Chondrocyte (in vitro differentiated cells): ENCODE measurements around the gene SLCO4A1. TPM values are rescaled to one million over a fixed set of nuclear protein-coding genes. Genes with fewer than 3 reads are reported as not detected.

Experiments
- DNase-seq: peaks from one replicate; pipeline ENCODE4 v3.0.0; 2021; ENCODE audit warnings: mixed read lengths, low spot score
- H3K27ac Mint-ChIP-seq: one replicate; pipeline ENCODE4 v1.8.0; 2021; ENCODE audit warnings: mild to moderate bottlenecking, moderate library complexity, mixed read lengths; ENCODE audit not compliant: unreplicated experiment
- H3K27me3 Mint-ChIP-seq: 2 replicates; pipeline ENCODE4 v1.8.0; 2021; ENCODE audit warnings: low read depth, mixed read lengths
- H3K36me3 Mint-ChIP-seq: 2 replicates; pipeline ENCODE4 v1.8.0; 2021; ENCODE audit warnings: low read depth, mixed read lengths
- H3K4me1 Mint-ChIP-seq: 2 replicates; pipeline ENCODE4 v1.8.0; 2021; ENCODE audit warnings: low read depth, mild to moderate bottlenecking, mixed read lengths
- H3K4me3 Mint-ChIP-seq: one replicate; pipeline ENCODE4 v1.8.0; 2021; ENCODE audit warnings: mild to moderate bottlenecking, moderate library complexity, mixed read lengths; ENCODE audit not compliant: unreplicated experiment
- H3K9me3 Mint-ChIP-seq: 2 replicates; pipeline ENCODE4 v1.8.0; 2021; ENCODE audit warnings: low read depth, mixed read lengths
- CTCF ChIP-seq: fragments of 200-600 bp; sonication (generic); IDR thresholded peaks from 2 replicates; pipeline ENCODE4 v1.5.0; 2021; ENCODE audit warnings: antibody characterized with exemption, mild to moderate bottlenecking, moderate library complexity
- total RNA-seq: library from RNA; stranded (reverse); gene quantifications from 3 replicates; pipeline ENCODE4 v1.2.1, GENCODE V29; 2021

SLCO4A1 gene
- total RNA-seq, 1 donor from 2014 or later = not detected

DNA sequence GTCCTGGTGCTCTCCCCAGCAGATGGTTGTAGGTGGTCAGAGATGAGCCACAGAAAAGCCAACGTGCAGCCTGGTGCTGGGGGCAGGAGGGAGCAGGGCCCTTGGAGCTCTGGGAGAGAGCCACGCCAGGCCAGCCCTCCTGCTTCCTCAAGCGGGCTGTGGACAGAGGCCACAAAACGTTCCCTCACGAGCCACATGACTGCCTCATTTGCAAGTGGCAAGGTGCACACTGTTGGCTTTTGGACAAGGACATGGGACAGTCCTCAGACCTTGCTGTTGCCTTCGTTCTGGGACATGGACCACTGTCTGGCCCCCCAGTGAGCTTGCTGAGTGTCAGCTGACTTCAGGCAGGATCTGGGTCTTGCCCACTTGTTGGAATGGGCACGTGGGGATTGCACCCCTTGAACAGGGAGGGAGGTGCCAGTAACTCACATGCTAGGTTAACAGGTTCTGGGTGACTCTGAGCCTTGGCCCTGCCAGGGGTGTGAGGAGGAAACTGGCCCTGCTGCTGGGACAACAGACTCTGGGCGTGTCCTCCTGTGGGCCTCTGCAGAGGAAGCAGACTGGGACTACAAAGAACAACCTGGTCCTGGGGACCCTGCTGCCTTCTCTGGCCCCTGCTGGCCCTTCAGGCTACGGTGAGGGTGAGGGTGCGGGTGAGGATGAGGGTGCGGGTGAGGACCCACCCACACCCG, 2.6 kb downstream of the SLCO4A1 start:
- Mint-ChIP-seq H3K36me3 (no peaks in the 10 kb centered on the region), H3K9me3 (no peaks in the 10 kb centered on the region), H3K27me3 (peaks cover 25% of the 10 kb centered on the region), H3K4me3 (no peak overlapping the region), H3K27ac (no peak overlapping the region), H3K4me1 (no peaks in the 10 kb centered on the region)
- no peak for TF ChIP-seq CTCF
- no peak for DNase-seq

DNA sequence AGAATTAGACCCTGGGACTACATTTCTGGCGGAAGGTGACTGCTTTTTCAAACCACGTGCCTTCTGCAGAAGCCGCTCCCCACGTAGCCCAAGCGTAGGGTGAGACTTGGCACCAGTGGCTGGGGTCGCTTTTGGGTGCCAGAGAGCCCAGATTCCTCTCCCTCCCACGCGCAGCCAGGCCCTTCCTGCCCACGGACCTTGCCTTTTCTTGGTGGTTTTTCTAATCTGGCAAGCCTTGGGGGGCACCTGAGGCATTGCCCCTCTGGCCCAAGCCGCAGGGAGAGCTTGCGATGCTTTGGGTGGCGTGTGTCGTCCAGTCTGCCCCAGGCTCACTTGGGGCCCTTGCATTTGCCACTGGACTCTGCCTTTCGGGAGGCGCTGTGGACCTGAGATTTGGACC, 3.3 kb downstream of the SLCO4A1 start:
- Mint-ChIP-seq H3K4me1 (no peaks in the 10 kb centered on the region), H3K9me3 (no peaks in the 10 kb centered on the region), H3K27ac (no peak overlapping the region), H3K27me3 (peaks cover 22% of the 10 kb centered on the region), H3K36me3 (no peaks in the 10 kb centered on the region), H3K4me3 (no peak overlapping the region)
- TF ChIP-seq CTCF = no peak
- DNase-seq = no peak

- TF ChIP-seq CTCF = no peak
- Mint-ChIP-seq H3K36me3 (no peaks in the 10 kb centered on the region), H3K4me3 (no peak overlapping the region), H3K27ac (no peak overlapping the region), H3K4me1 (peaks cover 1% of the 10 kb centered on the region), H3K27me3 (peaks cover 13% of the 10 kb centered on the region), H3K9me3 (no peaks in the 10 kb centered on the region)
- no peak for DNase-seq
Observed at GRCh38 chr20:62646851-62647520, 4.7 kb downstream of the SLCO4A1 start.

- no peaks in the 10 kb centered on the region for H3K9me3 Mint-ChIP-seq
- H3K27ac Mint-ChIP-seq = no peak overlapping the region
- peaks cover 13% of the 10 kb centered on the region for H3K27me3 Mint-ChIP-seq
- TF ChIP-seq CTCF = no peak
- peaks cover 8% of the 10 kb centered on the region for H3K4me1 Mint-ChIP-seq
- H3K36me3 Mint-ChIP-seq = no peaks in the 10 kb centered on the region
- no peak overlapping the region for H3K4me3 Mint-ChIP-seq
- no peak for DNase-seq
Observed at GRCh38 chr20:62647521-62648317, 5.4 kb downstream of the SLCO4A1 start.

GRCh38 chr20:62648318-62648995, 6.2 kb downstream of the SLCO4A1 start:
- no peak overlapping the region for H3K27ac Mint-ChIP-seq
- no peak for DNase-seq
- H3K4me1 Mint-ChIP-seq = peaks cover 8% of the 10 kb centered on the region
- no peaks in the 10 kb centered on the region for H3K36me3 Mint-ChIP-seq
- TF ChIP-seq CTCF = no peak
- no peaks in the 10 kb centered on the region for H3K9me3 Mint-ChIP-seq
- H3K4me3 Mint-ChIP-seq = no peak overlapping the region
- peaks cover 10% of the 10 kb centered on the region for H3K27me3 Mint-ChIP-seq
